HG03039 (cell line): ENCODE data around the gene LMX1B.

Experiments
- ATAC-seq: cut with Tn5 transposase; IDR thresholded peaks from one replicate; pipeline ENCODE4 v1.9.1; 2021; ENCODE audit warnings: mild to moderate bottlenecking, moderate library complexity; ENCODE audit not compliant: unreplicated experiment

The LMX1B gene

DNA sequence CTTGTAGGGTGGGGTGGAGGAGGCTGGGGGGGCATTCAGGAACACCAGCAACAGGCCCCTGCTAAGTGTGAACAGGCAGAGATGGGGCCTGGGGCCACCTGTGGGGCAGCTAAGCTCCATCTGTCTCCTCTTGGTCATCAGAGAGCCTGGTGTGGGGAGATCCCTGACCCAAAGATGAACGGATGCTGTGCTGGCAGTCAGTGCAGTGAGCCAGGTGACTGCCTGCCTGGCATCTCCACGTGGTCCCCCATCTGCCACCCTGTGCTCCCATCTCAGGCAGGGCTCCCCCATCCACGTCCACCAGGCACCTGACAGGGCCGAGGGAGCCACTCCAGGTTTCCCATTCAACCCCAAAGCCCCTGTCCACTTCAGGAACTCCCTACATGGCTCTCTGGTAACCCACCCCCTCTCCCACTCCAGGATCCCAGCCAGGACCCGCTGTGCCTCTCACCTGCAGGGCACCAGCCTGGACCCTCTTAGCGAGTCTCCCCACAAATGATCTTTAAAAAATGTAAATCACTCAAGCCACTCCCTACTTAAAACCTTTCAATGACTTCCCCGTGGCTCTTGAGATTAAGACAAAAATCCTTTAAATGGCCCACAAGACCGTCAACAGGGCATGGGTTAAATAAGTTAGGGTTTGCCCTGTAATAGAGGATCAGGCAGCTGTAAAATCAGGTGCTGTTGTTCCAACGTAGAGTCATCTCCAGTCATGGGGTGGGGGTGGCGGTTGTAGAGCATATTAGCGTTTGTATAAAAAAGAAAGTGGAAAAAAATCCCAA, 60.8 kb downstream of the LMX1B start:
- ATAC-seq = no peak

DNA sequence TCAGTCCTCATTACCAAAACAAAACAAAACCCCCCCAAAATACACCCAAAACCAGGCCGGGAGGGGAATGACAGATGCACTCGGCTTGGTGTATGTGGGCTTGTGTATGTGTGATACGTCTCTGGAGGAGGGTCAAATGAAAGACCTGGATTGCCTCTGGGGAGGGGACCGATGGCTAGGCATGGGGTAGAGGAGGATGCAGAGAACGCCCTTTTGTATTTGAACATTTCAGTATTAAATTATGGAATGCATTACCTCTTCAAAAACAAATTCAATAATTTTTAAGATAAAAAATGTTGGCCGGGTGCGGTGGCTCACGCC, 61.4 kb downstream of the LMX1B start:
- no peak for ATAC-seq

DNA sequence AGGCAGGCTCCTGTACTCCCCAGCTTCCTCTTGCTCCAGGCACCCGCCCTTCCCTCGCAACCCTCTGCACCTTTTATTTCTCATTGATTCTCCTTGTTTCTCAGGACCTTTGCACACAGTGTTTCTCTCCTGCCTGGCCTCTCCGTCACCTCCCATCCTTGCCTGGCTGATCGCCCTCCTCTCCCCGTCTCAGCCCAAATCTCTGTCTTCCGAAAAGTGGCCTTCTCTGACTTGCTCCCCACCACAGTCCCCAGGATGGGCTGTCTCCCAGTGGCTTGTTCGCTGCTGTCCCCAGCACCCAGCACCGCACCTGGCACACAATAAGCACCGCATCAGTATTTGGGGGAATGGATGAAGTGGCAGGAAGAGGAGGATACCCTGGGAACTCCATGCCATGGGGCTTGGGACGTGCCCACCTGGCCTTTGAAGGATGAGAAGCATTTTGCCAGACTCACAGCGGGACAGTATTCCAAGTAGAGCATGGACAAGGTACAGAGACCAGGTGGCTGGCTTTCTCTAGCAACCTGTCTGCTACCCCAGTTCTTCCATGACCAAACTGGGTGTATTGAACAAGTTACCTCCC, 62.5 kb downstream of the LMX1B start:
- ATAC-seq = no peak

DNA sequence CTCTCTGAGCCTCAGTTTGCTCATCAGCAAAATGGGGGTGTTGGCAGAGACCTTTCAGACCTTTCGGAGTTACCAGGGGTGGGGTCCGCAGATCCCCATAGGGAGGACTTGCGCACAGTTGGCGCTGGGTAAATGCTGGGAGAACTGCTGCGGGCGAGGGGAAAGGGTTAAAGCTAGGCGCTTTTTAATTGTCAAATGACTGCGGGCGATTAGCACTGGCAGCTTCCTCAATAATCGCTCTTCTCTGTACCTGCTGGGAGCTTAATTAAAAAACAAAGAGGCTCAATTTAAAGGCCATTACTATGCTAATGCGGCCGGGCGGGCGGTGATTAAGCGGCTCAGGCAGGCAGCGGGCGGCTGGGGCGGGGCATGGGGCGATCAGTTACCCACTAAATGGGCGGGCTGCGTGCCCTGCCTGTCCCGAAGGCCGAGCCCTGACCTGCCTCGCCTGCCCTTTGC, 63.0 kb downstream of the LMX1B start:
- ATAC-seq = no peak

DNA sequence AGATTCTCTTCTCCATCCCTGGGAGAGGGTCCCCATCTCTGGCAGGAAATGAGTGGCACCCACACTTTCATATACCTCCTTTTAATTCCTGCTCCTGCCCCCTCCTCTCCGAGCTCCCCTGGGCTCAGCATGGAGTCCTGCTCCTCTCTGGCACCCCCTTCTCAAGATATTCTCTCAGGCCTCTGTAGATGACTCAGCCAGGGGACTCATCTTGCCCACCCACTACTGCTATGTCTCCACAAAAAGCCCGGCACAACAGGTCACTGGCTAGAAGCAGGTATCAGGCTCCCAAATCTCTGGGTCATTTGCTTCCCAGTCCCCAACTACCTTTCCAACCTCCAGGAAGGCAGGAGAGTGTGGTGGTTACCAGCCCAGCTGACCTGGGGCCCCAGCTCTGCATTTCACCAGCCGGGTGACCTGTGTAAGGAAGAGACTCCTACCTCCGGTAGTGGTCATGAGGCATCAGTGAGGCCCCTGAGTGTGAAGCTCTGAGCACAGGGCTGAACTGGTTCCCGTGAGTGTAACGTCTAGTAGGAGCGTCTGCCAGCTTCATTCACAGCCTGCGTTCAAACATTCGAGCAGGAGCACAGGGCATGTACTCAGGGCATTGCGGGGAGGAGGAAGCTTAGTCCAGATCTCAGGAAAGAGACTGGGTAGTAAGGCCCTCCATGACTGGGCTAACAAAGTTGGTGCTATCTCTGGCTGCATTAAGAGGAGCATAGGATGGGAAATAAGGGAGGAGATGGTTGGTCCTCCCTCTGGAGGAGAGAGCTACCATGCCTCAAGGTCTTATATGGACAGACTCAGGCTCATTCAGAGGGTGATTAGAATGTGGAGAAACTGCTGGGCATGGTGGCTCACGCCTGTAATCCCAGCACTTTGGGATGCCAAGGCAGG, 63.7 kb downstream of the LMX1B start:
- no peak for ATAC-seq

DNA sequence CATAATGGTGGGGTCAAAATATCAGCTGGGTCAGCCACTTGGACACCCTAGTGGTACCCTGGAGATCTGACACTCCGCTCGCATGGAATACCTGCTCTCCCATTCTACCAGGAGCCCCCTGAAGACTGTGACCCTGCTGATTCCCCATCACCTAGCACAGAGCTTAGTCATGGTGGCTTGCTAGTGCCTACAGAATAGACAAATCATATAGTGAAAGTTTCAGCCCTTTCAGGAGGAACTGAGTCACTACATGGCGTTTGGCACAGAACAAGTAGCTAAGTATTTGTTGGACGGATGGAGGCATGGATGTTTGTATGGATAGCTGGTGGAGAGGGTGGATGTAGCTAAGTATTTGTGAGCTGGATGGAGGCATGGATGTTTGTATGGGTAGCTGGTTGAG, 65.3 kb downstream of the LMX1B start:
- ATAC-seq = no peak

DNA sequence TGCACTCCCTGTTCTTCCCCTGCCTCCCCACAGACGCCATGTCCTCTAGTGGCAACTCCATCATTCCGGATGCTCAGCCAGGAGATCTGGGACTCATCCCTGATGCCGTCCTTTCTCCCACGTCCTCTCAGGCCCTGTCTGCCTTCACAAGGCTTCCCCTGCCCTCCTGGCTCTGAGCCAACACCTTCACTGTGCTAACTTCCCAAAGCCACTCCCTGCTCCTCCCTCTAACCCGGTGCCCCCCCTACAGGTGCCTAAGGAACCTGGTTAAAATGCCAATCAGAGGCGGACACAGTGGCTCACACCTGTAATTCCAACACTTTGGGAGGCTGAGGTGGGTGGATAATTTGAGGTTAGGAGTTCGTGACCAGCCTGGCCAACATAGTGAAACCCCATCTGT, 67.6 kb downstream of the LMX1B start:
- no peak for ATAC-seq

DNA sequence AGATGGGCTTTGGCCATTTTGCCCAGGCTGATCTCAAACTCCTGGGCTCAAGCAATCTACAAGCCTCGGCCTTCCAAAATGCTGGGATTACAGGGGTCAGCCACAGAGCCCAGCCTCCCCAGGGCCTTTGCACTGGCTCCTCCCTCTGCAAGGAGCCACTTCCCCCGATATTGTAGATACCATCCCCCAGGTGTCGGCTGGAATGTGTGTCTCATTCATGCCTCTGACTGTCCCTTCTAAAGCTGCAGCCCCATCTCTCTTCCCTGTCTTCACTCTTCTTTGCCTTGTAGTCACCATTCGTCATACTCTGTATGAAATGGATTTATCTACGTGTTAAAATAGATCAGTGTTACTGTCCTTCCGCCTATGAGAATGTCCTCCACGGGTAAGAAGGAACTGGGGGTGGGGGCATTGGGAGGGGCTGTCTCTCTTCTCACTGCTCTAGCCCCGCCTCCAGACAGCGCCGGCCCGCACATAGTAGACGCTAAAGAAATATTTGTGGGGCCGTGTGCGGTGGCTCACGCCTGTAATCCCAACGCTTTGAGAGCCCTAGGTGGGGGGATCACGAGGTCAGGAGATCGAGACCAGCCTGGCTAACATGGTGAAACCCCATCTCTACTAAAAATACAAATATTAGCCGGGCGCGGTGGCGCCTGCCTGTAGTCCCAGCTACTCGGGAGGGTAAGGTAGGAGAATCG, 68.5 kb downstream of the LMX1B start:
- no peak for ATAC-seq

DNA sequence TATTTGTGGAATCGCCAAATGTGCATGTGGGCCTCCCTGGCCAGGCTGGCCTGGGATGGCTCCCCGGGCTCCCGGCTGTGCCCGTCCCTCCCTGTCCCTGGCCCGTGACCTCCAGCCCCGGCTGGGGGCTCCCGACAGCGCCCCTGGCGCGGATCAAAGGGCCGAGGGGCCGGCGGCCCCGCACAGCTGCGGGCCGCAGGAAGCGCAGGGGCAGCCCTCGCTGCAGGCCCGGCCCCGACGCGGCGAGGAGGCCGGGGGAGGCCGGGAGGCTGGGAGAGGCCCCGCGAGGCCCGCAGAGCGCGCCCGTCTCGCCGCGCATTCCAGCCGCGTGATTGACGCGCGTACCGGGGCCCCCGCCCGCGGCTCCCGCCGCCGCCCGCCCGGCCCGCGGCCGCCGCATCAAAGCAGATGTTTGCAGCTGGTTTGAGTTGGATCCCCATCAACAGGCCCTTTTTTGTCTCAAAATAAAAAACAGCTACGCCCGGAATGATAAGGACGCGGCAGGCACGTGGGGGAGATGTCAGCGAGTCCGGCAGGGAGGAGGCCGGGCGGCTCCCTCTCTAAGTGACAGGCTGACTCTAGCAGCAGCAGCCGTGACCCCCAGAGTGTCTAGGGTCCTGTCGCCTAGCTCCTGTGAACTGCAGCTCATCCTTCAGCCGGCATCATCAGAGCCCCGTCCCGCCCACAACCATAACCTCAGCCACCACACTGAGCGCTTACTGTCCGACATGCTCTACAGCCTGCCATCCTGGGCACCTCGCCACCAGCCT, 69.4 kb downstream of the LMX1B start:
- no peak for ATAC-seq

DNA sequence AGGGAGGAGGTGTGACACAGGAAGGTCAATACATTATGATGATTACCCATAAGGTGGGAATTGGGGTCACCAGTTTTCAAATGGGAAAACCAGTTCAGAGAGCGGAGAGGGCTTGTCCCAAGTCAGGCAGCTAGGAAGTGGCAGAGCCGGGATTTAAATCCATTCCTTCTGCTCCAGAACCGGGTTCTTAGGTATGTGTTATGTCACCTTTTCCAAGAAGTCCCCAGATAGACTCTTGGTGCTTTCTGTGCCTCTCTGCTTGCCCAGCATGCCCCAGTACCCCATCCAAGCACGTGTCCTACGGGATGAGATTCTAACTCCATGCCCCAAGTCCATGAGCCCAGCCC, 69.9 kb downstream of the LMX1B start:
- ATAC-seq = no peak

DNA sequence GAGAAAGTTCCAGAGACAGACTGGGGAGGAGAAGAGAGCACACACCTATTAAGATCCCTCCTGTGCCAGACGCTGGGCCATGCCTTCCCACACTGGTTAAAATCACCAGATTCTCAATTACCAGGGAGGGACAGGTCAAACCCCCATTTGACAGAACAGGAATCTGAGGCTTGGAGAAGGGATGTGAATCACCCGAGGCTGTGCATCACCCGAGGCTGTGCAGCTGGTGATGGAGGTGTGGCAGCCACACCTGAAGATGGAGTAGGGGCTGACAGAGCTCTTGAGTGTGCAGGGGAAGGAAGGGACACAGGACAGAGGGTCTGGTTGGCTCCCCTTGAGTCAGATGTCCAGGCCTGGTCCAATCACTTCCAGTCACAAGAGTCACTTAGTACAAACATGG, 70.6 kb downstream of the LMX1B start:
- ATAC-seq = no peak

DNA sequence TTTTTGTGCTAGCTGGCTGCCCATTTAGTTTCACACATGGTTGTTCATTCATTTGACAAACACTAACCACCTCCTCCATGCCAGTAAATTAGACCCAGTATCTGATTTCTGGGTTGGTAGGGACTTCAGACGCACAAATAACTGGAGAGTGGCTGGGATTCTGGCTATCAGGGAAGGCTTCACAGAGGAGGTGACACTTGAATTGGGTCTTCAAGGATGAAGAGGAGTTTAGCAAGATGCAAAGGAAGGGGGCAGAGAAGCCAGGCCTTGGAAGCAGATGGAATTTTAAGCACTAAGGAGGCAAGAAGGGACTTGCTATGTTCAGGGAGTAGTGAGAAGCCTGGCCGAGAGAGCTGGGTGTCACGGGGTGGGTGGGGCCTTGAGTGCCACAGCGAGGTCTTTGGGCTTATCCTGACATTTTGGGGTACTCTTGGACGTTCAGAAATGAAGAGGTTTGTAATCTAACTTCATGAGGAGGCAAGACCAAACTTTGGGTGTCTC, 71.3 kb downstream of the LMX1B start:
- no peak for ATAC-seq

DNA sequence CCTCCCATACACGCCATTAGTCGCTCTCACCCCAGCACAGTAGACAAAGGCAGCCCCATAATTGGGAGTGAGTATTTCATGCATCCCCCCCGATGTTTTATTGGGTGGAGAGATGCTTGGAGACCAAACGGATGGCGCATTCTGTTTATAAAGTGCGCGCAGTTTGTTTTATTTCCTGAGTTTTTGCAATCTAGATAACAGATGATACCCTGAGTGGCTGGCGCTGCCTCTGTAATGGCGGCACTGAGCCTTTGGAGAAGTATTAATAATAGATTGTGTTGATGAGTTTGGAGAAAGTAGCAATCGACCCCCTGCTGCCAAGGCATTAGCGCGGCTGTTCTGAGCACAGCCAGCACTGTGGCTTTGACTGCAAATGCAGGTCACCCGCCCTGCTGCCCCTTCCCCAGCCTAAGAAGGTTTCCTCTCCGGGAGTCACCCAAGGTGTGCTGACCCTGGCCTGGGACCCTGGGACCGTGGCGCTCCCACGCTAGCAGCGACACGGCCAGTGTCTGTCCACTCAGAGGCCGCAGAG, 74.3 kb downstream of the LMX1B start:
- ATAC-seq = no peak

DNA sequence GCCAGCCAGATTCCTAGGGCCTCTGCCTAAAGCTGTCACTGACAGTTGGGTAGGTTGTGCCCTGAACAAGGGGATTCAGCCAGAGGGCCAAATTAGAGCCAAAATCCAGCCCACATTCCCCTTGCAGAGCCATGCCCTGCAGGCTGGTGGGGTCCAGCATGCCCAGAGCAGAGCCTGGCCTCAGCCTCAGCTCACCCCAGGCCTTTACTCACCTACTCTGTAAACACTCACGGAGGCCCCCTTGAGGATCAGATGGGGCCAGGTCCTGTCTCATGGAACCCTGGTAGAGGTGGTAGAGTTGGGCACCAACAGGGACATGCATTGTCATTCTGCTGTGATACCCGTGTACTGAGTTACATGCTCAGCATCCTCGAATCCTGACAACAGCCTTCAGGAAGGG, 74.9 kb downstream of the LMX1B start:
- ATAC-seq = no peak

DNA sequence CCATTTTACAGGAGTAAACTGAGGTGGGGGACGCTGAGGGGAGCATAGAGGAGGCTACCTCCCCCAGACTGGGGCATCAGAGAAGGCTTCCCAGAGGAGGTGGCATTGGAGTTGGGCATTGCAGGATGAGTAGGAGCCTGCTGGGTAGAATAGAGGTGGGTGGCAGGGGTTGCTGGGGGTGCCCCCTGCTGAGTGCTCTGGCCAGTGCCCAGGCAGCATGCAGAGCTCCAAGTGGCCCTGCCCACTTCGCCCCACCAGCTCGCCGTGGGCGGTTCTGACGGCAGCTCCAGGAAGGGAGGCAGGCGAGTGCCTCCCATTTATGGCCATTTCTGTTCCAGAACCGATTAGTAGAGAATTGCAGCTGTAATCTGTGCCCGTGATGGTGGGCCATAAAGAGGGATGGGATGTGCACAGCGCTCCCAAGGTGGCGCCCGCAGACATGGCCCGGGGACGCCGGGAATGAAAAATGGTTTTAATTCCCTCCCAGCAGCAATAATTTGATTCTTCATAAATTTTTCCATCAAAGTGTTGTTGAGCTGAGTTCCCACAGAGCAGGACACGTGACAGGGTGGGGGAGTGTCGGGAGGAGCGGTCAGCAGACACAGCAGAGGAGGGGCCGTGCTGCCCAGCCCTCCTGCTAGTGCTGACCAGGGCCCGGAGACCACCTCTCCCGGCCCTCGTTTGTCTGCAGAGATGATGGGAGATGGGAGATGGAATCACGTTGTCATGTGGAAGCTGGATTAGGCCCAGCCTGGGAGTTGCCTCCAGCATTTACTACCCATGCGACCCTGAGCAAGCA, 75.5 kb downstream of the LMX1B start:
- ATAC-seq = no peak

DNA sequence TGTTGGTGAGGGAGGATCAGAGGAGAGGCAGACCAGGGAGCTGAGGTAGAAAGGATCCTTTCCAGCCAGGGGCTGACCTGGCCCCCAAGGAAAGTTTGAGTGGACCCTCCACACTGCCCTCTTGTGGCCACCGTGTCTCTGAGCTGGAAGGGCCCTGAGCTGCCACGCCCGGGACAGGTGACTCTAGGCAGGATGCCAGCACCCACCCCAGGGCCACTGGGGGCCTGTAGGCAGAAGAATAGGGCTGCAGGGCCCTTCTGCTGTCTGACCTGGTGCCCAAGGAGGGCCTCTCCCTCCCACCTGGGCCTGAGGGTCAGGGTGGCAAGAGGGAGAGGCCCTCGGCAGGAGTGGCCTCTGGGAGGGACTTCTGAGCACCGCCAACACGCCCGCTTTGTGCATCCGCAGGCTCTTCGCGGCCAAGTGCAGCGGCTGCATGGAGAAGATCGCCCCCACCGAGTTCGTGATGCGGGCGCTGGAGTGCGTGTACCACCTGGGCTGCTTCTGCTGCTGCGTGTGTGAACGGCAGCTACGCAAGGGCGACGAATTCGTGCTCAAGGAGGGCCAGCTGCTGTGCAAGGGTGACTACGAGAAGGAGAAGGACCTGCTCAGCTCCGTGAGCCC, 76.8 kb downstream of the LMX1B start:
- no peak for ATAC-seq

DNA sequence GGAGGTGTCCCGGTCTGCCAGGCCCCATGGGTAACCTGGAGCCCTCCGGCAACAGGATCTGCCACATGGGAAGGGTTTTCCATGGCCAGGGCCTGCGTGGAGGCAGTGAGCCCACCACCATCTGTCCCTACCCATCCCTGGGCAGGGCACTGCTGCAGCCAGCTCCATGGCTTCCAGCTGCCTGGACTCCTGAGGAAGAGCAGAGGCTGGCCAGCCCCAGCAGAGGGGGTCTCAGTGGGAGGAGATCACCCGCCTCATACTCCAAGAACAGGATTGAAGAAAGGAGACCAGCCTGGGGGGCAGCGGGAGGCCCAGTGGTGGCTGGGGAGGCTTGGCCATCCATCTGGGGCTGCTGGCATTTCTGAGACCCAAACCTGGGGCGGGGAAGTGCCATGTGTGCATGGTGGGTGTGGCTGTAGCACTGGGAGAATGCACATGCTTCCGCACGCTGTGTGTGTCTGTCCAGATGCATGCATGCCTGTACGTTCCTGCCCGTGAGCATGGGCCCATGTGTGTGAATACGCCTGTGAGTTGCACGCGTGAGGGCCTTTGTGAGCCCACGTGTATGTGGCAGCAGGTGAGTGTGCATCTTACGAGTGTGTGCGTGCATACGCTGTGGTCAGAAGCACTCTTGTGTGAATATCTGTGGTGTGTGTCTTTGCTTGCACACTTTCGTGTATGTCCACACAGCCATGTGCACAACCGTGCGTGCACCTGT, 78.5 kb downstream of the LMX1B start:
- ATAC-seq = no peak

DNA sequence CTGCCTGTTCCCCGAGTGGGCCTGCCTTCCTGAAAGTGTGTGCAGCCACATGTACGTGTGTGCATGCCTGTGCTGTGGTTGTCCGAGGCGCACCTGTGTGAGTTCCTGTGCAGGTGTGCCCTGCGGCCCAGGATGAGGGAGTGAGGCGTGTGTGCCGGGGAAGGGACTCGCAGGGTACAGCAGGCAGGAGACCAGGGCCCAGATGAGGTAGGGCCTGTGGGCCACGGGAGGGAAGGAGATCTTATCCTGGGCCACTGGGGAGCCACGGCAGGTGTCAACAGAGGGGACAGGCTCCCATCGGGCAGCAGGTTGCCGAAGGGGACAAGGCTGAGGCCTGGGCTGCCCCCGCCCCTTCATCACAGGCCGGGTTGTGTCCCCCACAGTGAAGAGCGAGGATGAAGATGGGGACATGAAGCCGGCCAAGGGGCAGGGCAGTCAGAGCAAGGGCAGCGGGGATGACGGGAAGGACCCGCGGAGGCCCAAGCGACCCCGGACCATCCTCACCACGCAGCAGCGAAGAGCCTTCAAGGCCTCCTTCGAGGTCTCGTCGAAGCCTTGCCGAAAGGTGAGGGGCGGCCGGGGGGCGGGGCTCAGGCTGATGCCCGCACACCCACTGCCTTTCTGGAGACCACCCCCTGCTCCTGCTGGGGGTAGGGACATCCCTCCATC, 79.2 kb downstream of the LMX1B start:
- no peak for ATAC-seq
